Measurements from ENCODE around the gene FRMD3.
"Not testable (repeated sequence)": the region's sequence is repeated elsewhere in the genome, so short reads cannot be mapped to it uniquely, and the experiment has no call there.

Gene FRMD3

GRCh38 chr9:83521411-83521810 is 16.8 kb downstream of the FRMD3 start:
- DNase-seq, result no peak

- DNase-seq, result no peak
These were observed 17.2 kb downstream of the FRMD3 start for GRCh38 chr9:83521011-83521410.

GRCh38 chr9:83520292-83520691 is 17.9 kb downstream of the FRMD3 start:
- no peak for DNase-seq

GRCh38 chr9:83517980-83518379 is 20.2 kb downstream of the FRMD3 start:
- DNase-seq, result not testable (repeated sequence)

- DNase-seq, result no peak
These were observed 23.4 kb downstream of the FRMD3 start for GRCh38 chr9:83514767-83515166.

- DNase-seq, result no peak
These were observed 25.6 kb downstream of the FRMD3 start for GRCh38 chr9:83512621-83513020.

GRCh38 chr9:83511051-83511450 is 27.1 kb downstream of the FRMD3 start:
- no peak for DNase-seq

- DNase-seq, result no peak
These were observed 28.8 kb downstream of the FRMD3 start for GRCh38 chr9:83509402-83509801.

GRCh38 chr9:83508067-83508466 is 30.1 kb downstream of the FRMD3 start:
- no peak for DNase-seq

GRCh38 chr9:83505282-83505681 is 32.9 kb downstream of the FRMD3 start:
- no peak for DNase-seq

- no peak for DNase-seq
These were observed 34.3 kb downstream of the FRMD3 start for GRCh38 chr9:83503866-83504265.

GRCh38 chr9:83501565-83501964 is 36.6 kb downstream of the FRMD3 start:
- no peak for DNase-seq

GRCh38 chr9:83497441-83497840 is 40.8 kb downstream of the FRMD3 start:
- DNase-seq, result no peak

- no peak for DNase-seq
These were observed 46.2 kb downstream of the FRMD3 start for GRCh38 chr9:83491995-83492394.

GRCh38 chr9:83491413-83491812 is 46.8 kb downstream of the FRMD3 start:
- no peak for DNase-seq

GRCh38 chr9:83489961-83490360 is 48.2 kb downstream of the FRMD3 start:
- DNase-seq, result no peak

- no peak for DNase-seq
These were observed 53.2 kb downstream of the FRMD3 start for GRCh38 chr9:83484990-83485389.

GRCh38 chr9:83483223-83483622 is 55.0 kb downstream of the FRMD3 start:
- no peak for DNase-seq

GRCh38 chr9:83479765-83480164 is 58.4 kb downstream of the FRMD3 start:
- no peak for DNase-seq

- DNase-seq, result no peak
These were observed 60.6 kb downstream of the FRMD3 start for GRCh38 chr9:83477571-83477970.

- DNase-seq, result no peak
These were observed 61.1 kb downstream of the FRMD3 start for GRCh38 chr9:83477120-83477519.

GRCh38 chr9:83476513-83476912 is 61.7 kb downstream of the FRMD3 start:
- no peak for DNase-seq

GRCh38 chr9:83475741-83476140 is 62.5 kb downstream of the FRMD3 start:
- DNase-seq, result no peak

- DNase-seq, result no peak
These were observed 63.6 kb downstream of the FRMD3 start for GRCh38 chr9:83474631-83475030.

GRCh38 chr9:83473488-83473971 is 64.7 kb downstream of the FRMD3 start:
- DNase-seq, result no peak

GRCh38 chr9:83472764-83473163 is 65.4 kb downstream of the FRMD3 start:
- no peak for DNase-seq

All from C1 segment of cervical spinal cord (tissue), 14 donors.